ENCODE measurements around the gene LDLRAD2. TPM values are rescaled to one million over a fixed set of nuclear protein-coding genes. Genes with fewer than 3 reads are reported as not detected.

The LDLRAD2 gene
- total RNA-seq, 1 donor from 2014 or later: 0.07 TPM

DNA sequence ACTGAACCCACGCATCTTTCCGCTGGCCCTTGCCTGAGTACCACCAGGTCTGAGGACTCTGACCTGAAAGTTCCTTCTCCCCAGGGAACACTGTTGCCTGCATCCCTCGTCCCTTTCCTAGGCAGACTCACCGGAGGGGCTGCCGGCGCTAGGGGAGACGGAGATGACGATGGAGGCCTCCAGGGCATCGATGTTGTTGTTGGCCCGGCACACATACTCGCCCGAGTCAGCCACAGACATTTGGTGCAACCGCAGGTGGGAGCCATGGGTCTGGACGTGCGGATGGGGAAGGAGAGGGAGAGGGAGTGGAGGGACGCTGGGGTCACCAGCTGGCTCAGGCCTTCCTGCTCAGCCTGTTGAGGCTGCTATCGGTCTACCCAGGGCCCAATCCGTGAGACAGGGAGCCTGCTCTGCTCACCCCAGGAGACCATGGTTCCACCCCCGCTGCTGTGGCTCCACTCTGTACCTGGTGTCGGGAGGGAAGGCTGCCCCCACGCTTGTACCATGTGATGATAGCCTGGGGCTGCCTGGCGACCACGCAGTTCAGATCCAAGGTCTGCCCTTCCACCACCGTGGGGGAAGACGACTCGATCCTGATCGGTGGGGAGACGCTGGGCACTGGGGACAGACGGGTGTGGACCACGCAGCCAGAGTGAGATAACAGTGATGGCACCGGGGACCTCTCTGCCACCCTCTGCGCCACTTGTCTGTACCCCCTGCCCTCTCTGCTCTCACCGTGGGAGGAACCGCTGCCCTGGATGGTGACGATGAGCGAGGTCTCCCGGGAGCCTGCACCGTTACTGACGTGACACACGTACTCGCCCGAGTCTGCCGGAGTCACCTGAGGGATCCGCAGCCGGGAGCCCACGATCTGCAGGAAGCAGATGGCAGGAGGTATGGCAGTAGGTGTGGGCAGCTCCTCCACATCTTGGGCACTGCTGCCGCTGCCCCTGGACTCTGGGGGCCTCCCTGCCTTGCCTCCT is 35.4 kb downstream of the LDLRAD2 start:
- TF ChIP-seq, protein P1, sequence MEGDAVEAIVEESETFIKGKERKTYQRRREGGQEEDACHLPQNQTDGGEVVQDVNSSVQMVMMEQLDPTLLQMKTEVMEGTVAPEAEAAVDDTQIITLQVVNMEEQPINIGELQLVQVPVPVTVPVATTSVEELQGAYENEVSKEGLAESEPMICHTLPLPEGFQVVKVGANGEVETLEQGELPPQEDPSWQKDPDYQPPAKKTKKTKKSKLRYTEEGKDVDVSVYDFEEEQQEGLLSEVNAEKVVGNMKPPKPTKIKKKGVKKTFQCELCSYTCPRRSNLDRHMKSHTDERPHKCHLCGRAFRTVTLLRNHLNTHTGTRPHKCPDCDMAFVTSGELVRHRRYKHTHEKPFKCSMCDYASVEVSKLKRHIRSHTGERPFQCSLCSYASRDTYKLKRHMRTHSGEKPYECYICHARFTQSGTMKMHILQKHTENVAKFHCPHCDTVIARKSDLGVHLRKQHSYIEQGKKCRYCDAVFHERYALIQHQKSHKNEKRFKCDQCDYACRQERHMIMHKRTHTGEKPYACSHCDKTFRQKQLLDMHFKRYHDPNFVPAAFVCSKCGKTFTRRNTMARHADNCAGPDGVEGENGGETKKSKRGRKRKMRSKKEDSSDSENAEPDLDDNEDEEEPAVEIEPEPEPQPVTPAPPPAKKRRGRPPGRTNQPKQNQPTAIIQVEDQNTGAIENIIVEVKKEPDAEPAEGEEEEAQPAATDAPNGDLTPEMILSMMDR (IDR thresholded peaks at IDR 0.05): no peak
- Mint-ChIP-seq H3K9me3 (ENCODE audit: low read depth) (no peaks in the 10 kb centered on the region), H3K27ac (ENCODE audit: unreplicated experiment) (no peak overlapping the region)

DNA sequence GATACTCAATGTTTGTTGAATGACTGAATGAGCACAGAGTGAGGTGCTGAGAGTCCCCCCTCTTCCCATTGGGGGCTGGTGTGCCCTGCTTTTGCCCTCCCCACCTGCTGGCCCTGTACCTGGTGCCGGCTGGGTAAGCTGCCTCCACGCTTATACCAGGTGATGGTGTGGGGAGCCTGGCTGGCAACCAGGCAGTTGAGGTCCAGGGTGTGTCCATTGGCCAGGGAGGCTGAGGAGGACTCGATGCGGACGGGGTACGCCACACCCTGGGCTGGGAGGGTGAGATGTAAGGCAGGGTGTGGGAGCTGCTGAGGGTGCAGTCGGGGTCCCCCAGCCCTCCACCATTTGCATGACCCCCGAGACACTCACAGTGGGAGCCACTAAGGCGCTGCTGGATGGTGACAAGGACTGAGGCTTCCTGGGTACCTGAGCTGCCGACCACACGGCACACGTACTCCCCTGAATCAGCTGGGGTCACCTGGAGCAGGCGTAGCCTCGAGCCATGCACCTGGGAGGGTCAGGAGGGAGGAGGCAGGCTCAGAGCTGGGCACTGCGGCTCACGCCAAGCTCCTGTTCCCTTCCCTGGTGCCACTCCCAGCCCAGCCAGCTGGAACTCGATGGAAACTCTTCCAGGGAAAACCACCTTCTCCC is 36.6 kb downstream of the LDLRAD2 start:
- TF ChIP-seq, protein P1 (IDR thresholded peaks at IDR 0.05): no peak
- DNase-seq (ENCODE audit: low spot score): no peak
- Mint-ChIP-seq H3K36me3 (ENCODE audit: low read depth) (peaks cover 31% of the 10 kb centered on the region), H3K27ac (ENCODE audit: unreplicated experiment) (no peak overlapping the region), H3K27me3 (ENCODE audit: low read depth) (no peaks in the 10 kb centered on the region), H3K4me1 (ENCODE audit: low read depth) (no peaks in the 10 kb centered on the region), H3K9me3 (ENCODE audit: low read depth) (no peaks in the 10 kb centered on the region), H3K4me3 (ENCODE audit: unreplicated experiment) (no peak overlapping the region)

More for the DNA sequence above, 35.4 kb downstream of the LDLRAD2 start:
- peak; percentile 90 for DNase-seq (ENCODE audit: low spot score)
- Mint-ChIP-seq H3K4me3 (ENCODE audit: unreplicated experiment) (no peak overlapping the region), H3K4me1 (ENCODE audit: low read depth) (no peaks in the 10 kb centered on the region), H3K36me3 (ENCODE audit: low read depth) (peaks cover 34% of the 10 kb centered on the region), H3K27me3 (ENCODE audit: low read depth) (no peaks in the 10 kb centered on the region)

DNA sequence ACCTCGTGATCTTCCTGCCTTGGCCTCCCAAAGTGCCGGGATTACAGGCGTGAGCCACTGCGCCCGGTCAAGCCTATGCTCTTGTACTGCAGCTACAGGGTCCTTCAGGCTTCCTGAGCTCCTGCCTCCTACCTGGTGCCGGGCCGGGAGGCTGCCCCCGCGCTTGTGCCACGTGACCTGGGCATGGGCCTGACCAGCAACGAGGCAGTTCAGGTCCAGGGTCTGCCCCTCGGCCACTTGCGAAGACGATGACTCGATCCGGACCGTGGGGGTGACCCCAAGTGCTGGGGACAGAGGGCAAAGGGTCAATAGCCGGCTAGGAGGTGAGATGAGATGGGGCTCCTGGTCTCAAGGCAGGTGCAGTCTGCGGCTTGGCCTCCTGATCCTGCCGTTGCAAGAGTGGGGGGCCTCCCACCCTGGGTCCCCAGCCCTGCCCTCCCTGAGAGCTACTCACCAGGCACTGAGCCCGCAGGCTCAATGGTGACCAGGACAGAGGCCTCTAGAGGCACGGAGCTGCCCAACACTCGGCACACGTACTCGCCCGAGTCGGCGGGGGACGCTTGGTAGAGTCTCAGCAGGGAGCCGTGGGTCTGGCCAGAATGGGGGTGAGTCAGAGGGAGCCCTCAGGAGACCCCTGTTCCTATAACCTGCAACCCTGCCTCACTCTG is 38.0 kb downstream of the LDLRAD2 start:
- Mint-ChIP-seq H3K27ac (ENCODE audit: unreplicated experiment) (no peak overlapping the region), H3K4me1 (ENCODE audit: low read depth) (no peaks in the 10 kb centered on the region), H3K27me3 (ENCODE audit: low read depth) (no peaks in the 10 kb centered on the region), H3K4me3 (ENCODE audit: unreplicated experiment) (no peak overlapping the region), H3K9me3 (ENCODE audit: low read depth) (no peaks in the 10 kb centered on the region), H3K36me3 (ENCODE audit: low read depth) (peaks cover 33% of the 10 kb centered on the region)
- no peak for DNase-seq (ENCODE audit: low spot score)
- TF ChIP-seq, protein P1 (IDR thresholded peaks at IDR 0.05): no peak

DNA sequence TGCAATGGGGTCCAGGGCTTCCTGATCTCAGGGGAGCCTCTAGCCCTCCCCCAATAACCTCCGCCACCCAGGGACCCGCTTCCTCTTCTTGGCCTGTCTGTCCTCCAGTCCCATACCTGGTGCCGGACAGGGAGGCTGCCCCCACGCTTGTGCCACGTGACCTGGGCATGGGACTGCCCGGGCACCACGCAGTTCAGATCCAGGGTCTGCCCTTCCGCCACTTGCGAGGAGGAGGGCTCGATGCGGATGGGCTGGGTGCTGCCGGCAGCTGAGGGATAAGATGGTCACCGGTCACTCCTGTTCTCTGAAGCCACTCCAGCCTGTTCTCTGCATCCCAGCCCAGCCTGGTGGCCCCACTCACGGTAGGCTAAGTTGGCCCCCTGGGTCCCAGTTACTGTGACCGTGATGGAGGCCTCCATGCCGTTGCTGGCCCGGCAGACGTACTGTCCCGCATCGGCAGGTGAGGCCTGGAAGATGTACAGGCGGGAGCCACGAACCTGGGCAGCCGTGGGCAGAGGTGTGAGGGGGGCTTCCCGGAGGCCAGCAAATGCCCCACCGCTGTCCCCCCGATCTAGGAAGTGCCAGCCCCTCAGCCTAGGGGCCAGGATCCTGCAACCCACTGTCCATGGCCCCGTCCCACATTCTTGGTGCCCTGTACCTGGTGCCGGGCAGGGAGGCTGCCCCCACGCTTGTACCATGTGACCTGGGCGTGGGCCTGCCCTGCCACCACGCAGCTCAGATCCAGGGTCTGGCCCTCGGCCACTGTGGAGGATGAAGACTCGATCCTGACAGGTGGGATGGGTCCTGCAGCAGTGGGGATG is 39.6 kb downstream of the LDLRAD2 start:
- H3K27me3 Mint-ChIP-seq (ENCODE audit: low read depth): no peaks in the 10 kb centered on the region
- TF ChIP-seq, protein P1 (IDR thresholded peaks at IDR 0.05): no peak
- no peak overlapping the region for H3K4me3 Mint-ChIP-seq (ENCODE audit: unreplicated experiment)
- peaks cover 35% of the 10 kb centered on the region for H3K36me3 Mint-ChIP-seq (ENCODE audit: low read depth)
- no peaks in the 10 kb centered on the region for H3K9me3 Mint-ChIP-seq (ENCODE audit: low read depth)
- no peak for DNase-seq (ENCODE audit: low spot score)
- no peak overlapping the region for H3K27ac Mint-ChIP-seq (ENCODE audit: unreplicated experiment)
- H3K4me1 Mint-ChIP-seq (ENCODE audit: low read depth): no peaks in the 10 kb centered on the region
